DMS114 treated with DMSO at 0.1 percent for 48 hours (cell line): ENCODE data around the gene DAPK2.

ENCODE experiments used
- DNase-seq: peaks from one replicate; lab custom pipeline; 2025; ENCODE audit not compliant: unreplicated experiment; lab: John Stamatoyannopoulos, UW

DAPK2 gene

DNA sequence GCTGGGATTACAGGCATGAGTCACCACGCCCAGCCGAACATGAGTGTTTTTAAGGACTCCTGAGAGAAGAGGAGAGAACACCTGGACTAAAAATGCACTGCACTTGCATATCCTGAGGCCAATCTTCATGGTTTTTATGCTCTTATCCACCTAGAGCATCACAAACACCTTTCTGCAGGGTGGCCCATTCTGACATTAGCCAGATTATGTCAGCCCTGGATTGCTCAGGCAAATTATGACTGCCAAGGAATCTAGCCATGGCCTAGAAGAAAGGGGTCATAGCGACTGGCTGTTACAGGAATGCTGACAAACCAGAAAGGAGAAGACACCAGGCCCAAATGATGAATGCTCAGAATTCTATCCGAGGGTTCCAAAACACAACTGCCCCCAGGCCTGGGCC is 171.7 kb downstream of the DAPK2 start:
- no peak for DNase-seq

- DNase-seq: no peak
Observed at GRCh38 chr15:63872759-63873510, 173.3 kb downstream of the DAPK2 start.

DNA sequence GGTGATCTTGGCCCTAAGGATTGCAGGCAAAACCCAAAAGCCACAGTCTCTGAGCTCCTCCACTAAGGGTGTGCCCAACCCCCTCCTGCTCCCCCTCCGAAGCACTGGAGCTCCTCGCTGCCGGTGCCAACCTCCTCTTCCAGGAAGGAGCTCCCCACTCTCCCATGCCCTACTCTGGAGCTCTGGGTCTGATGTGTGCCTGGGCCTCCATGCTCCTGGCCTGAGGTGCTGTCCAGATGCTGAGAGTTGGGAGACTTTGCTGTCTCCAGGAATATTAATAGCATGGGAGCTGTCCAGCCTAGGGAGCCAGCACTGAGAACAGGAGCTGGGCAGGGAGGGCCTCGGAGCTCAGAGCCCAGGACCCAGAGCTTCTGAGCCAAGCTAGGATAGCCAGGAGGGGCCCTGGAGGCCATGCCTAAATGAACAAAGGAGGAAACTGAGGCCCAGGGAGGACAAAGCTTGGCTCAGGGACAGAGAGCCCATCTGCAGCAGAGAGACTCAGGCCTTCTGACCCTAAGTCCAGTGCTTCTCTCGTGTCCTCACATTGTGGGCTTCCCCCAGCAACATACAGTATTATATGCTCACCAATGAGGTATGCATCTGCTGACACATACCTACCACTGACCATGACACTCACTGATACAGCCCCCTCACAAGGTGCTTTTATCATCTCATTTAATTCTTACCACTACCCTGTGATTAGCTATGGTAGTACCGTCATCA is 175.6 kb downstream of the DAPK2 start:
- DNase-seq: no peak

DNA sequence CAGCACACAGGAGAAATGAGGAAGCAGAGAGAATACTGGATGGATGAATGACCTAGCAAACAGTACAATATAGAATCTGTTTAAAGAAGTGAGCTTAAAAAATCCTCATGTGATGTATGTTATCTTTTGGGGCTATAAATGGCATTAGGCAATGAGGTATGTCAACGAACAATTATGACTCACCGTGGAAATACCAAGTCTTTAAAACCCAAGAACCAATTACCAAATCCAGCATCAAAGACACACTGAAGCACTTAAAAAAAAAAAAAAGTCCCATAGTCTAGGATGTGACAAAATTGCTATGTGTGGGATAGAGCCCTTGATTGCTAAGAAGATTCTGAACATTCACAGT is 176.3 kb downstream of the DAPK2 start:
- no peak for DNase-seq

DNA sequence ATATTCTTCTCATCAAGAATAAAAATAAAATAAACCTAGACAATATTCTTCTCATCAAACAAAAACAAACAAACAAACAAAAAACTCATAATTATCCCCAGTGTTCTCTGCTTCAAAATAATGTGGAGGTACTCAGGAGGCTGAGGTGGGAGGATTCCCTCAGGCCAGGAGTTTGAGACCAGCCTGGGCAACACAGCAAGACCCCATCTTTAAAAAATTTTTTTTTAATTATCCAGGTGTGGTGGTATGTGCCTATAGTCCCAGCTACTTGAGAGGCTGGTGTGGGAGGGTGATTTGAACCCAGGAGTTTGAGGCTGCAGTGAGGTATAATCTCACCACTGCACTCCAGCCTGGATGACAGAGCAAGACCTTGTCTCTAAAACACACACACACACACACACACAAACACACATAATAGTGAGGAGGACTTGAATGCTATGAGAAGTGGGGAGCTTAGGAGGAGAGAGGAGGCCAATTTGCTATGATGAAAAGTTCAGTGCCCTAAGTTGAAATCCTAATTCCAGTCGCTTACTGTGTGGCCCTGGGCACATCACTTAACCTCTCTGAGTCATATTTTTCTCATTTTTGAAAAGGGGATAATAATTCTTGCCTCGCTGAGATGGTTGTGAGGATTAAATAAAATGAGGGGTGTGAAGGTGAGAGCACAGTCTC is 176.8 kb downstream of the DAPK2 start:
- no peak for DNase-seq

GRCh38 chr15:63864186-63864585 is 182.1 kb downstream of the DAPK2 start:
- DNase-seq: no peak

DNA sequence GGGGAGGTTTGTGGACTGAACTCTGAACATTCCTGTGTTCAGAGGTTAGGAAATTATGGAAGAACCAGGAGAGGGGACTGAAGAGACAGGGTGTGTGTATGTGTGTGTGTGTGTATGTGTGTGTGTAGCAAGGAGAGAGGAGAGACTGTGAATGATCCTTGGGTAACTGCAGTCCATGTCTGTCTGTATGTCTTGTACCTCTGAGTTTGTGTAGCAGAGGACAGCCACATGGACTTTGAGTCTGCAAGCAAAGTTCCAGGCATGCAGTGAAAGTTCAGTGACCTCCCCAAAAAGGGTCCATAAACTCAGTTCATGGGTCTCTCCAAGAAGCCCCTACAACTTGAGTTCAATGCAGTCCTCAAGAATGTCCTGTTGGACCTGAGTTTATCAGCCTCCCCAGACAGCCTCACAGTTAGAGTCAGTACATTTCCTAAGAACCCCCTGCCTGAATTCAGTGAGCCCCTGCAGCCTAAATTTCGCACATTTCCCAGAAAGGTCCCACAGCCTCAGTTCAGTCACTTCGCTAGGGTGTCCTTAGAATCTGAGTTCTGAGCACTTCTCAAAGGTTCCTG is 184.3 kb downstream of the DAPK2 start:
- no peak for DNase-seq

- no peak for DNase-seq
Observed at GRCh38 chr15:63860555-63860954, 185.7 kb downstream of the DAPK2 start.

DNA sequence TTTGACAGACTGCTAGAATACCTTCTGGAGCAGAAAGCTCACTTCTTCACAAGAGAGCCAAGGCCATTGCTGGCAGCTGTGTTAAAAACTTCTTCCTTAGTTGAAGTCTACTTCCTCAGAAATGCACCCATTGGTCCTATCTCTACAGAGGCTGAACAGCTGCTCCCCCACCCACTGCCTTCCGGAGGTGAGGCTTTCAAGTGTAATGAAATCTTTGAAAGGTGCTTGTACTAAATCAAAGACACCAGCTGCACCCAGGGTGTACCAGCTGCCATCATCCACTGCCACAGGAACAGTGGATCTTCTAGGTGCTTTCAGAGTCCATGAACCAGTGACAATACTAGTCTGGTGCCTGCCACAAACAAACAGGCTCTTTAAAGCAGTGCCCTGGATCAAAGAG is 186.1 kb downstream of the DAPK2 start:
- no peak for DNase-seq

DNA sequence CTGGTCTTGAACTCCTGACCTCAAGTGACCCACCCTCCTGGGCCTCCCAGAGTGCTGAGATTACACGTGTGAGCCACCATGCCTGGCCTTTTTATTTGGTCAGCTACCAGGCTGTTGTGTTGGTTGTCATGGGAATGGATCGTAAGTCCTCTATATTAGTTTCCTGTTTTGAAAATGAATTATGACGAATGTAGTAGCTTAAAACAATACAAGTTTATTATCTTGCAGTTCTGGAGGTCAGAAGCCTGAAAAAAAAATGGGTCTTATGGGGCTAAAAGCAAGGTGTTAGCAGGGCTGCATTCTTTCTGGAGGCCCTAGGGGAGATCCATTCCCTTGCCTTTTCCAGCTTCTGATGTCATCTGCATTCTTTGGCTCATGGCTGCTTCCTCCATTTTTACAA is 187.4 kb downstream of the DAPK2 start:
- no peak for DNase-seq

GRCh38 chr15:63858448-63858847 is 187.8 kb downstream of the DAPK2 start:
- DNase-seq: no peak

DNA sequence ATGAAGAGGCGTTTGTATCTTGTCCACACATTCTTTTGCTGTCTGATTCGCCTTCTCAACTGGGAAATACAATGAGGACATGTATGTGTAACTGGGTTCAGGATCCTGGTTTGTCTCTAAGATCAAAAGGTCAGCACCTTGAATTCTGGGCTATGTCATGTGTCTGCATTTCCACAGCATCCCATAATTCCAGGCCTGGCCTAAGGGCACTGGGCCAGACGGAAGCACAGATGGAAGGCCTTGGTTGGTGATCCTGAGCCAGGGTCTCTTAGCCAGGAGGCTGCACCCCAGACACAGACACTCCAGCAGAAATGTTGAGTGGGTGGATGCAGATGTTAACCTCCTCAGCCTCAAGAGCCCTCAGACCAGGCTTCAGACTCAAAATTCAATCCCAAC is 188.8 kb downstream of the DAPK2 start:
- no peak for DNase-seq
